GM21576 (cell line): Measurements from ENCODE around the gene HAPLN3.

ENCODE experiments used
- ATAC-seq: cut with Tn5 transposase; IDR thresholded peaks from one replicate; pipeline ENCODE4 v1.9.1; 2021; ENCODE audit warnings: mild to moderate bottlenecking, moderate library complexity; ENCODE audit not compliant: unreplicated experiment

The HAPLN3 gene

GRCh38 chr15:88832820-88833730, 62.3 kb downstream of the HAPLN3 start:
- ATAC-seq, result no peak

DNA sequence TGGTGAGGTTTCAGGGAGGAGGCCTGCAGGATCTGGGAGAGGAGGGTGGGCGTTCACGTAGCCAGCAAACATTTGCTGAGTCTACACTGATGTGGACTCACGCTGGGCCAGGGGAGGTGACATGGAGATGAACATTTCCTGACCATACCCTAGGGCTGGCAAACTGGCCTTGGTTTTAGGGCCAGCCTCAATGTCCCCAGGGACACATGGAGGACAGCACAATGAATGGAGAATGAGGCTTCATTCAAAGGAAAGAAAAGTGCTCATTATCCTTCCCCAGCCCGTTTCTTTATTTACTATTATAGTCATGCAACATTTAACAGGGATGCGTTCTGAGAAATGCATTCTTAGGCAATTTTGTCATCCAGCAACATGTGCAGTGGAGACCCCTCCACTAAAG, 65.3 kb downstream of the HAPLN3 start:
- no peak for ATAC-seq

DNA sequence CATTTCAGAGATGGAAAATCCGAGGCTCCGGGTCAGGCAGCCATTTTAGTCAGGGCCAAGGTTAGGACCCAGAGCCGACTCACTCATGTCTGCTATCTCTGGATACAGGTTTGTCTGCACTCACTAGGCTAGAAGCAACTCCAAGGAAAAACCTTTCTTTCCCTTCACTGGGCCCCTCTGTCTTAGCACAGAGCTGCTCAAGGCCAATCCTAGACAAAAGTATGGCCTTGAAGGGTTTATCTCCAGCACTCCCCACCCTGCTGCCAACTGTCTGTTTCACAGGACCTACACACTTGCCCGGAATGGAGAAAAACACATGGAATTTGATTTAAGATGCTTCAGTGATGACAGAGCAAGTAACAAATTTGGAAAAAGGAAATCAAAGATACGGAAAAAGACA, 66.6 kb downstream of the HAPLN3 start:
- ATAC-seq, result no peak
